ENCODE results near the gene RMND5A.

Gene RMND5A

GRCh38 chr2:86788165-86788564, 68.1 kb downstream of the RMND5A start:
- no peak for DNase-seq (ENCODE audit: low read depth)
- no peak overlapping the region for H3K4me3 ChIP-seq (ENCODE audit: low read depth, low read length)

DNA sequence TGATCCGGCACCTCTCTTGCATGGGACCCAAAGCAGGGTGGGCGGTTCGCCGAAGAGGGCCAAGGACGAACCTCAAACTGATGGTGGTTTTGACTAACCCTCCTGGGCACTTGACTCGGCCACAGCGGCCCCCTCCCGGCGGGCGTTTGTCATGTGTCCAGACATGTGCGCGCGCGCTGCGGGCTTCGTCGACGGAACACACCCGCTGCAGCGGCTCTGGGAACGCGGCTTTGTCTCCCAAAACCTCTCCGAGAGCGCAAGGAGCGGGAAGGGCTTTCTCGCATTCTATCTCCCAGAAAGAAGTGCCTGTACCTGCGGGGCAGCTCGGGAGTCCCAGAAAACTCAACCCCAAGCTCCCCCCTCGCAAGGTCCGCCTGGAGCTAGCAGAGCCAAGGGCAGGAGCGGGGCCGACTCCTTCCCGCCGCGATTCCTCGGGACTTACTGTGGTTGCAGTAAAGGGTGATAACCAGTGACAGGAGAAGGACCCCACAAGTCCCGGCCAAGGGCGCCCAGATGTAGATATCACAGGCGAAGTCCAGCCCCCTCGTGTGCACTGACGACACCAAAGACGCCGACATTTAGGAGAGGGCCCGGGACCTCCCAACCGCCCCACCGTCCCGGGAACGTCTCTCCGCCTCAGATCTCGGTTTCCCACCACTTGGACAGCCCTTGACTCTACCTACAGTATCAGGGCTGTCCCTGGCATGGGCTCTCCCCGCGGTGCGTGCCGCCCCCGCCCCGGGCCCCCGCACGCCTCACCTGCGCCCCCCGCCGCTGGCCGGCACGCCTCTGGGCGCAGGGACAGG, 69.0 kb downstream of the RMND5A start:
- no peak for DNase-seq (ENCODE audit: low read depth)
- no peak overlapping the region for H3K4me3 ChIP-seq (ENCODE audit: low read depth, low read length)

- DNase-seq (ENCODE audit: low read depth) = no peak
- H3K4me3 ChIP-seq (ENCODE audit: low read depth, low read length) = no peak overlapping the region
Observed at GRCh38 chr2:86789687-86790133, 69.6 kb downstream of the RMND5A start.

- DNase-seq (ENCODE audit: low read depth) = no peak
Observed at GRCh38 chr2:86790134-86790675, 70.1 kb downstream of the RMND5A start.

DNA sequence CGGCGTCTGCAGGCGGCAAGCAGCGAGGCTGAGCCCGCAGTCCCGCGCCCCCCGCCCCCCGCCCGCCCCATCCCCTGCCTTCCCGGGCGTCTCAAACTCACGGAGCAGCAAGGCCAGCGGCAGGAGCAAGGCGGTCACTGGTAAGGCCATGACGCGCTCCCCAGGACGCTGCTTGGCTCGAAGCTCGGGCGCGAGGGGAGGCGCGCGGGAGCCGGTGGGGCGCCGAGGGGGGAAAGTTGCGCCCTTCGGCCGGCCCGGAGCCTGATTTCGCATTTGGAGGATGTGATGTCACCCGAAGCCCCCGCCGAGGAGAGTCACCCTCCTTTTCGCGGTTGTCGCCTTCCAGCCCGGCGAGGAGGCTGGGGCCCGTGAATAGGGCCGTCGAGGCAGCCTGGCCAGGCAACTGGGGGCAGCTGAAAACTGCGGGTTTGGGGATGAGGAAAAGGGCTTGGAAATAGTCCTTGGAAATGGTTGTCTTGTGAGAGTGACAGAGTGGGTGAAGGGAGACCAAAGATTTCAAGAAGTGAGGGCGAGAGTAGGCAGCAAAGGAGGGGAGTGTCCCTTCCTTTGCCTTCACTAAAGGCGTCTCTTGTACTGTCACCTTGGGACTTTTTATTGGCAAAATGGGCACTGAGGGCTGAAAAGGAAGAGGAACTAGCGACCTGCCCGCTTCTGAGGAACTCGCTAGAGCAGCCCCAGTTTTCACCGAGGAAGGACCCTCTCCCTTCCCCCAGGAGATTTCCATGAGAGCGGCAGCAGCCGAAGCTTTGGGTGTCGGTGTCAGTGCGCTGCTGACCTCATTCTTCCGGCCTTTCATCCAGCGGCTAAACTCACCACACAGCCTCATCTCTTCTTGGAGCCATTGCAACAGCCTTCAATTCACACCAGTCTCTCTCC, 70.8 kb downstream of the RMND5A start, which contains the start of gene CD8A:
Gene CD8A (minus strand): TSS at position 238 of the 897 bp plus-strand sequence. CDS start 88 bp downstream, at position 150.
- no peak within 1 kb of the TSS for H3K4me3 ChIP-seq (ENCODE audit: low read depth, low read length)
- no peak for DNase-seq (ENCODE audit: low read depth)

More at GRCh38 chr2:86790134-86790675, 70.1 kb downstream of the RMND5A start:
- H3K4me3 ChIP-seq (ENCODE audit: low read depth, low read length) = no peak overlapping the region

- DNase-seq (ENCODE audit: low read depth) = no peak
Observed at GRCh38 chr2:86791573-86791972, 71.5 kb downstream of the RMND5A start.

GRCh38 chr2:86793752-86794151, 73.7 kb downstream of the RMND5A start:
- no peak for DNase-seq (ENCODE audit: low read depth)
- no peak overlapping the region for H3K4me3 ChIP-seq (ENCODE audit: low read depth, low read length)

More at GRCh38 chr2:86791573-86791972, 71.5 kb downstream of the RMND5A start:
- no peak overlapping the region for H3K4me3 ChIP-seq (ENCODE audit: low read depth, low read length)

GRCh38 chr2:86794861-86795260, 74.8 kb downstream of the RMND5A start:
- DNase-seq (ENCODE audit: low read depth) = no peak
- H3K4me3 ChIP-seq (ENCODE audit: low read depth, low read length) = no peak overlapping the region

DNA sequence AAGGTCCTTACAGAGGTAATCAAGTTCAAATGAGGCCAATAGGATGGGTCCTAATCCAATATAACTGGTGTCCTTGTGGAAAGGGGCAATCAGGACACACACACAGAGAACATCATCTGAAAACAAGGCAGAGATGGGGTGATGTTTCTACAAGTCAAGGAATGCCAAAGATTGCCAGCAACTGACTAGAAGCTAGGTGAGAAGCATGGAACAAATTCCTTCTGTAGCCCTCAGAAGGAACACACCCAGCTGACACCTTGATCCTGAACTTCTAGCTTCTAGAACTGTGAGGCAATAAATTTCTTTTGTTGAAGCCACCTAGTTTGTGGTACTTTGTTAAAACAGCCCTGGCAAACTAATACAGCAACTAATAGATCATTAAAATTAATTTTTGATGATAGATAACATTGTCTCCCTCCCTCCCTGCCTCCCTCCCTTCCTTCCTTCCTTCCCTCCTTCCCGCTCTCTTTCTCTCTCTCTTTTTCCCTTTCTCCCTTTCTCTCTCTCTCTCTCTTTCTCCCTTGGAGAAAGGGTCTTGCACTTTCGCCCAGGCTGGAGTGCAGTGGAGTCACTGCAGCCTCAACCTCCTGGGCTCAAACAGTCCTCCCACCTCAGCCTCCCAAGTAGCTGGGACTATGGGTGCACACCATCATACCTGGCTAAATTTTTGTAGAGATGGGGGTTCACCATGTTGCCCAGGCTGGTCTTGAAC, 80.9 kb downstream of the RMND5A start:
- no peak for DNase-seq (ENCODE audit: low read depth)
- H3K4me3 ChIP-seq (ENCODE audit: low read depth, low read length) = no peak overlapping the region

- no peak overlapping the region for H3K4me3 ChIP-seq (ENCODE audit: low read depth, low read length)
- no peak for DNase-seq (ENCODE audit: low read depth)
Observed at GRCh38 chr2:86806059-86806857, 86.2 kb downstream of the RMND5A start.

DNA sequence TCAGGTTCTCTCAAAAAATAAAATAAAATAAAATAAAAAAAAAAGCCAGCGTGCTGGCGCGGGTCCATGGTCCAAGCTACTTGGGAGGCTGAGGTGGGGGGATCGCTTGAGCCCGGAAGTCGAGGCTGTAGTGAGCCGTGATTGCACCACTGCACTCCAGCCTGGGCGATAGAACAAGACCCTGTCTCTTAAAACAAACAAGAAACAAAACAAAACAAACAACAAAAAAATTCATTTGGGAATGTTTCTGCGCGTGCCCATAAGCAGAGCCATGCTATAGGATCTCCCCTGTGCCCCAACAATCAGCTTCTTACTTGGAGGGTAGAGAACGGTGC, 87.0 kb downstream of the RMND5A start:
- H3K4me3 ChIP-seq (ENCODE audit: low read depth, low read length) = peak overlapping the region; percentile 53
- DNase-seq (ENCODE audit: low read depth) = no peak

GRCh38 chr2:86807468-86808275, 87.6 kb downstream of the RMND5A start:
- no peak for DNase-seq (ENCODE audit: low read depth)
- peak overlapping the region; percentile 53 for H3K4me3 ChIP-seq (ENCODE audit: low read depth, low read length)

DNA sequence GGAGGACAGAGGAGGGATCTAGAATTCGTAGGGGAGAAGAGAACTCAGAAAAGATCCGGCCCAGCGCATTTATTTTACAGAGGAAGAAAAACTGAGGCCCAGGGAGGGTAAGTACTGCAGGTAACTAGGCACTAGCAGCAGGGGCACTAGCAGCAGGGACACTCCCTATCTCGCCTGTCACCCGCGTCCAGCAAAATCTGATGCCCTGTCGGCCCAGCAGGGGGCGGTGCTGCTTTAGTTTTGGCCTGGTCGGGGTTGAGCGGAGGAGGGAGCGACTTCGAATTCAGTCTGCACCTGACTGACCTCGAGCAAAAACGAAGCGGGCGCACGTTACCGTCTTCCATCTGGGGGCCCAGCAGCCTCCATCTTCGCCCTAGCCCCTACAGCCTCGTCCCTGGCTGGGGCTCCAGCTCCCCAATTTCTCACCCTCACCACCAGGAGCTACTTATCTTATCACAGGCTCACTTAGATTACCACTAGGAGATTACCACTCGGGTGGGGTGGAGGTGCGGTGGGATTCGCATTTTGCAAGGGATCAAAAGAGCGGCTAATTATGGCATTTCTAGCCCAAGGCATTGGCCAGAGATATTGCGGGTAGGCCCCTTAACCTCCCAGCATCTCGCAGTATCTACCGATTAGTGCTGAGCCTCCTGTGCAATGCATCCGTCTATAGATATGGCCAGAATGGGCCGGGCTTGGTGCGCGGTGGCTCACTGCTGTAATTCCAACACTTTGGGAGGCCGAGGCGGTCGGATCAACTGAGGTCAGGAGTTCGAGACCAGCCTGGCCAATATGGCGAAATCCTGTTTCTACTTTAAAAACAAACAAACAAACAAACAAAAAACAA, 88.4 kb downstream of the RMND5A start:
- no peak for DNase-seq (ENCODE audit: low read depth)
- H3K4me3 ChIP-seq (ENCODE audit: low read depth, low read length) = peak overlapping the region; percentile 53

DNA sequence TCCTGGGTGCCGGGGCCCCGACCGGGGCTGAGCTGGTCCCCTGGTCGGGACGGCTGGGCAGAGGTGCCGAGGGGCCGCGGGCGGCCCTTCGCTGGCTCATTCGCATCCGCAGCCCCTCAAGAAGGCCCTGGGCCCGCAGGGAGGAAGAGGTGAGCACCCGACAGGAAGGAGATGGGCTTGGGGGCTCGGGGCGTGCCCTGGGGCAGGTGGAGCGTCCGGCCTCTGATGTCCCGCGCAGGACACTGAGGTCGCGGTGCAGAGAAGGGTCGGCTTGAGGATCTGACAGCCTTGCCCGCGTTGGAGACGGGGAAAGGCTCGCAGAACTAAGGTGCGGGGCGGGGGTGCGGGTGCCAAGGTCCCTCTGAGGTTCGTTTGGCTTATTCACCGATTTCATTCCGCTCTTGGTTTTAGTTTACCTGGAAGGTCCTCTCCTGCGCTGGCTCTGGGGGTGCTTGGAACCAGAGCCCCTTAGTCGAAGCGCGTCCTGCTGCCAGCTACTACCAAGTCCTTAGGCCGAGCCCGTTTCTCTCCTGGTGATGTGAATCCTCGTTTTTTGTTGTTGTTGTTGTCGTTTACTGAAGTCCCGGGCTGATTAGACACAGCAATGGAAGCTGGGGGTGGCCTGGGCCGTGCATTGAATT, 89.5 kb downstream of the RMND5A start:
- no peak for DNase-seq (ENCODE audit: low read depth)
- H3K4me3 ChIP-seq (ENCODE audit: low read depth, low read length) = no peak overlapping the region

DNA sequence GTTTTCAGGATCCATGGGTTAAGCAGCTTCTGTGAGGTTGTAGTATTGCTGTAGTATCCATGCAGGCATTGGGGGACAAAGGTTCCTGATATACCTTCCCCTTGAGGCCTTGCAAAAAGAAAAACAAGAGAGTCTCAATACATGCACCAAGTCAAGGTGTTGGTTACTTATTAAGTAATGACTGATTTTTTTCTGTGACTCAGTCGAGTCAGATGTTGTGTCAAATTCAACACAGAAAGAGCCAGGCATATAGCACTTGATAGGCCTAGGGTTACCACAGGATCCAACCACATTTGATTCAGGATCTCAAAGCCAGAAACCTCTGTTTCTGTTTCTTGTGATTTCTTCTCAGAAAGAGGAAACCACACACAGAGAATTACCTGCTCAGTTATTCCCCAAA, 95.5 kb downstream of the RMND5A start:
- no peak for DNase-seq (ENCODE audit: low read depth)
- no peak overlapping the region for H3K4me3 ChIP-seq (ENCODE audit: low read depth, low read length)

GRCh38 chr2:86818114-86818801, 98.2 kb downstream of the RMND5A start:
- no peak for DNase-seq (ENCODE audit: low read depth)
- H3K4me3 ChIP-seq (ENCODE audit: low read depth, low read length) = no peak overlapping the region
